Endometrial microvascular endothelial cells (primary cell): Measurements from ENCODE around the gene JPH2. TPM values are rescaled to one million over a fixed set of nuclear protein-coding genes. Genes with fewer than 3 reads are reported as not detected.
"Not testable (repeated sequence)": the region's sequence is repeated elsewhere in the genome, so short reads cannot be mapped to it uniquely, and the experiment has no call there.

Experiments used
- in situ Hi-C: cut with HindIII; loops from 2 replicates; pipeline ENCODE4 v1.10.0; 2017; ENCODE audit warnings: low sequenced_read_pairs, low pct_unique_long_range_greater_than_20kb; ENCODE audit errors: inconsistent ontology term
- total RNA-seq: library from RNA; depleted of rRNA; stranded (reverse); fragments of >200 nt; gene quantifications from one replicate; pipeline ENCODE4 v1.2.3, GENCODE V29; 2015; ENCODE audit errors: inconsistent ontology term

JPH2 gene
- total RNA-seq, 1 donor from 2014 or later, result 0.28 TPM

DNA sequence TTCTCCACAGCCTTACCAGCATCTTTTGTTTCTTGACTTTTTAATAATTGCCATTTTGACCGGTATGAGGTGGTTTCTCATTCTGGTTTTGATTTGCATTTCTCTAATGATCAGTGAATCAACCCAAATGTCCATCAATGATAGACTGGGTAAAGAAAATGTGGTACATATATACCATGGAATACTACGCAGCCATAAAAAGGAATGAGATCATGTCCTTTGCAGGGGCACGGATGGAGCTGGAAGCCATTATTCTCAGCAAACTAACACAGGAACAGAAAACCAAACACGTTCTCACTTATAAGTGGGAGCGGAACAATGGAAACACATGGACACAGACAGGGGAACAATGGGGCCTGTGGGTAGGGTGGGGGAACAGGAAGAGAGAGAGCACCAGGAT is 4.7 kb upstream of the JPH2 start:
- in situ Hi-C loops, result not testable (repeated sequence)

- in situ Hi-C loops, result not testable (repeated sequence)
These were observed 3.3 kb upstream of the JPH2 start for GRCh38 chr20:44190197-44190852.

GRCh38 chr20:44188752-44189151 is 1.8 kb upstream of the JPH2 start:
- in situ Hi-C loops, result no loop called here

GRCh38 chr20:44187772-44188709 is 1.1 kb upstream of the JPH2 start:
- in situ Hi-C loops, result no loop called here

- in situ Hi-C loops, result no loop called here
These were observed 324 bp downstream of the JPH2 start for GRCh38 chr20:44186674-44187053.

- in situ Hi-C loops, result no loop called here
These were observed 787 bp downstream of the JPH2 start for GRCh38 chr20:44186201-44186600.

DNA sequence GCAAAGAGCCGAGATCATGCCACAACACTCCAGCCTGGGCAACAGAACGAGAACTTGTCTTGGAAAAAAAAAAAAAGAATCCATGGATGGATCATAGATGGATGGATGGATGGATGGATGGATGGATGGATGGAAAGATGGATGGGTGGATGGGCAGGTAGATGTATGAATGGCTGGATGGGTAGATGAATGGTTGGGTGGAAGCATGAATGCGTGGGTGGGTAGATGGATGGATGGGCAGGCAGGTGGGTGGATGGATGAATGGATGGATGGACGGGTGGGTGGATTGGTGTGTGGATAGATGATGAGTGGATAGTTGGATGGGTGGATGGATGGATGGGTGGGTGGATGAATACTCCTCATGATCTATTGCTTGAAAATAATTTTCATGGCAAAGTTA is 1.4 kb downstream of the JPH2 start:
- in situ Hi-C loops, result no loop called here

DNA sequence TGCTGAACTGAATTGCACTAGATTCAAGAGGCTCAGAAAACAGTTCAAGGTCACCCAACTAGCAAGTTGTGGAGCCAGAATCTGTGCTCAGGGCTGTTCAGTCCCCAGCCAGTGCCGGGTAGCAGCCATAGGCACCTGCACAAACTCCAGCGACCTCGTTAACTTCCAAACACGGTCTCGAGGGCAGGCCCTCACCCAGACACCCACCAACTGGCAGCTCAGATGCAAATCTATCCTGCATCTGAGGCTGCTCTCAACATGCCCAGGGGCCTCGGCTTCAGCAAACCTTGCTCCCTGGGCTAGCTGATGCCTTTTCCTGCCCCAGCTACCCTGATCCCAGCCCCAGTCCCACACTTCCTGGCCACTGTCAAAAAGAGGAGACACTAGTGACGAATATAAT is 3.7 kb downstream of the JPH2 start:
- in situ Hi-C loops, result no loop called here

DNA sequence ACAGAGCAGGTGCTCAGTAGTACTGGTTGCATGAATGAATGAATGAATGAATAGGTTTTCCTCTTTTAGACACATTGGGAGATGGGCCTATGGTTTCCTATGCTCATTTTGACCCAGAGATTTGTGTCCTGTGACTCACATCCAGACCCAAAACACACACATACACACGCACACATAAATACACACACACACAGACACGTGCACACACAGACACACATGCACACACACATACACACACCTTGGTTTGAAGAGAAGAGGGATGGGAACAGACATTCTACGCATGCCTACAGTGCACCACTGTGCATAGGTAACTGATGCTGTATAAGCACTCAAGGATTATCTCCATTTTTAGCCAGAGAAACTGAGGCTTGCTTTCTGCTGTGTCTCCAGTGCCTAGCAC is 4.1 kb downstream of the JPH2 start:
- in situ Hi-C loops, result no loop called here

DNA sequence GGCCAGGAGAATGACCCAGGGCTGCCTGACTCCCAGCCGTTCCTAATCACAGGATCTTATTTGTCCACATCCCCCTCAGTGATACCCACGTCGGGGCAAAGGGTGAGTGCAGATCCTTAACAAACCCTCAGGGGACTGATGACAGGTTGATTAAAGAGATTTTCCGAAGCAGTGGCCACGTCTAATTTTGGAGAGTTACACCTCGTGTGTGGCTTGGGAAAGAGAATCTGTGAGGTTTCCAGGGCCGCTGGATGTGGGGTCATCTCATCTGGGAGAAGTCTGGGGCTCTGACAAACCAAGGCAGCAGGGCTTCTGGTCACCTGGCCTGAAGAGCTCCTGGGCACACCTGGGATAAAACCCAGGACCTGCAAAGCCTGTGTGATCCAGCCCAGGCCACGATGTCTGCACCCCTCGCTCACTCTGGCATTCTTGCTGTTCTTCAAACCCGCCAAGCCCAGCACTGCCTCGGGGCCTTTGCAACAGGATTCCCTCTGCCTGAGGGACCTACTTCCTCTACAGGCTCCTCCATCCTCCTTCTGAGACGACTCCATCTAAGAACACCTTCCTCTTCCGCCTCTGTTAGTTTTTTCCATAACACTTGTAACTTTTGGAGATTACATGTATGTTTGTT is 4.7 kb downstream of the JPH2 start:
- in situ Hi-C loops, result no loop called here

- in situ Hi-C loops, result no loop called here
These were observed 5.4 kb downstream of the JPH2 start for GRCh38 chr20:44181611-44182010.

DNA sequence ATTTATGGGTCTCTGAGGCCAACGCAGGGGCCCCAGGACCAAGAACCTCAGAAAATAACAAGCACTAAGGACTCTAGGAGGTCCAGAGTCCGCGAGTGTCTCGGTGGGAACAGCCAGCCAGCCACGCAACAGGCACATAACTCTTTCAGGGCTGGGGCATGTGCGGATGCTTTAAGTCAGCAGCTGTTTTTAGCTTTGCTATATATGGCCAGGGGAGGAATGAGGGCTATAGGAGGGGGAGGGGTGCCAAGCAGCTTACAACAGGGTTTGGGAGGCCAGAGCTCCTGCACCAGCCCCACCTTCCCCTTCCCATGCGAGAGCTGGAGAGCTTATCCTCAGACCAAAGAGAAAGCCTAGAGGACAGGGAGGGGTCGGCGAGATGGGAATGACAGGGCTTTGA is 6.2 kb downstream of the JPH2 start:
- in situ Hi-C loops, result no loop called here

- in situ Hi-C loops, result no loop called here
These were observed 10.0 kb downstream of the JPH2 start for GRCh38 chr20:44176833-44177534.

GRCh38 chr20:44174996-44175765 is 11.8 kb downstream of the JPH2 start:
- in situ Hi-C loops, result no loop called here

- in situ Hi-C loops, result no loop called here
These were observed 13.1 kb downstream of the JPH2 start for GRCh38 chr20:44173846-44174245.

- in situ Hi-C loops, result no loop called here
These were observed 13.9 kb downstream of the JPH2 start for GRCh38 chr20:44173116-44173515.

DNA sequence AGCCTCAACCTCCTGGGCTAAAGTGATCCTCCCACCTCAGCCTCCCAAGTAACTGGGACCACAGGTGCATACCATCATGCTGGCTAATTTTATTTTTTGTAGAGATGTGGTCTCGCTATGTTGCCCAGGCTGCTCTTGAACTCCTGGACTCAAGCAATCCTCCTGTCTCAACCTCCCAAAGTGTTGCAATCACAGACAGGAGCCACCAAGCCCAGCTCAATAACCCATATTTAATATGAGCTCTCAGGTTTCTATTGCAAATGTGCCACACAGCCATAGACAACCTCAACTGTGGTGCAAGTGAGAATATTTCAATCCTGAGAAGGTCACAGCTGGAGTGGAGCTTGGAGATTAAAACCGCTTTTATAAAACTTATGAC is 14.4 kb downstream of the JPH2 start:
- in situ Hi-C loops, result no loop called here

DNA sequence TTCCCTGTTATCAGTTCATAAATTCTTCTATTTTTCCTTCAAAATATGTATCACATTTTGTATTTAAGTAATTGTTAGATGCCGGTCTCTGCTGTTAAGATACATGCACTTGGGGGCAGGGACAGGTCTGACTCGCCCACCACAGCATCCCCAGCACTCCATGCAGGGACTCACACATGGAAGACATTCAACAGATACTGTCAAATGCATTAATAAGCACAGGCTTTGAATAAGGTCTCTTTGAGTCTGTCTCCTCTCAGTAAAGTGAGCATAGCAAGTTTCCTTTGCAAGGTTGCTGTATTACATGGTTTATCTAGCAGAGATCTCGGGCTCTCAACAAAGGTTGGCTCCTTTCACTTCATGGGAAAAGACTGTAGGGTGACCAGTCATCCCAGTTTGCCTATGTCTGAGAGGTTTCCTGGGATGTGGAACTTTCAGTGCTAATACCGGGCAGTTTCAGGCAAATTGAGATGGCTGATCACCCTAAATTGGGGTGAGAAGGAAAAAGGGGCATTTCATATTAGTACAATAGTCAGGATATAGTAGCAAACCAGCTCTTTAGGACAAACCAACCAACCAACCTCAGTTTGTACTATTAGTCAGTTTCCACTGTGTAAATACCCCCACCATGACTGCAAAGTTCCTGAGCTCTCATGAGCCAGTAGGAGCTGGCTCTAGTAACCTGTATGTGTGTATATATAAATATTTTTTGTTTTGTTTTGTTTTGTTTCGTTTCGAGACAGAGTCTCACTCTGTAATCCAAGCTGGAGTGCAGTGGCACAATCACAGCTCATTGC is 15.0 kb downstream of the JPH2 start:
- in situ Hi-C loops, result no loop called here
